ENCODE data around the gene ATOSB.

- TF ChIP-seq CTCF (optimal IDR thresholded peaks at IDR 0.05 in 1 of 3, IDR thresholded peaks at IDR 0.05 in 1 of 3, conservative IDR thresholded peaks at IDR 0.05 in 1 of 3; ENCODE audit: extremely low read depth in 1 of 3, insufficient read depth in 2 of 3, low read length in 3 of 3) (no peak), EZH2 (IDR thresholded peaks at IDR 0.05; ENCODE audit: low read length) (no peak)
Observed at GRCh38 chr9:35085078-35085477, 30.6 kb downstream of the ATOSB start.

Data from keratinocyte (primary cell).